ENCODE data around the gene ZHX3. TPM values are rescaled to one million over a fixed set of nuclear protein-coding genes. Genes with fewer than 3 reads are reported as not detected.

Gene ZHX3
- total and polyA plus RNA-seq, 10 of the 15 experiments (the other 5 are each of a cell fraction or from before 2014, with no cell fraction given): 1.3 to 14.0 (median 5.0) TPM

DNA sequence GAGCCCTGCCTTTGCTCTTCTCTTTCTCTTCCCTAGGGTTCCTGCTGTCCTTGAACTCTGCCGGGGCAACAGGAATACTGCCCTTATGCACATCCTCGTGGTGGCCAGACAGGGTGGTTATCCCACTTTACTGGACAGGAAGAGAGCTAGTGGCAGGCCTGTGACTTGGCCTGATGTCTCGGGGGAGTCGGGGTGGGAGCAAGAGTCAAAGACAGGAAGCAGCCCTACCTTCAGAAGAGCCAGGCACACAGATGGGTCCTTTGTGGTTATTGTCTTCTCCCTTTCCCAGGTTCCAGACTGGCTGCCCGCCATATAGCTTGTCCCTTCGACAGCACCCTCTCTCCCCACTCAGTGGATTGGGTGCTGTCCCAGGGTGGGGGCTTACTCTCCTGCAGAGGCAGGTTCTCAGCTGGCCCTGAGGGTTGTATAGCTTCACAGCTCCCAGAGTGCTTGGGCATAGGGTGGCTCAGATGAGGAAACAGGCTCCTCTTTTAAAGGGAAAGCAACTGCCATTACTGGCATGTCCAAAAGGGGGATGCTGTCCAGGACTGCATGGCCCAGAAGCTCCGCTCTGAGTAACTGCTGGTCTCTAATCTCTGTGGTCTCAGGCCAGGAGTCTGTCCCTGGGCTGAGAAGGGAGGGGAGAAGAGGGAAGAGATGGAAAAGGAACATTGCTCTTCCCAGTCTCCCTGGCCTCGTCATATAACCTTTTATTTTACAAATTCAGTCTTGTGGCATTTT, 162.9 kb downstream of the ZHX3 start:
- Histone ChIP-seq H3K4me2 (ENCODE audit: control insufficient read depth, insufficient read depth) (no peak overlapping the region), H3K9ac (ENCODE audit: control insufficient read depth, insufficient read depth, low read length) (no peak overlapping the region), H2AFZ (ENCODE audit: control insufficient read depth, low read depth, low read length) (no peak overlapping the region), H3K27me3 (replicated peaks in 1 of 2; ENCODE audit: control insufficient read depth in 2 of 2, insufficient read depth in 2 of 2, low read length in 1 of 2) (no peaks in the 10 kb centered on the region), H4K20me1 (ENCODE audit: control insufficient read depth, insufficient read depth) (no peaks in the 10 kb centered on the region), H3K79me2 (ENCODE audit: control insufficient read depth, insufficient read depth, low read length) (peaks cover 67% of the 10 kb centered on the region), H3K27ac (ENCODE audit: control insufficient read depth, insufficient read depth) (no peak overlapping the region), H3K4me1 (ENCODE audit: control insufficient read depth, insufficient read depth, low read length) (peaks cover 54% of the 10 kb centered on the region), H3K9me3 (replicated peaks; ENCODE audit: control insufficient read depth, insufficient read depth, low read length) (no peaks in the 10 kb centered on the region), H3K36me3 (ENCODE audit: control insufficient read depth in 2 of 2, insufficient read depth in 2 of 2, low read length in 1 of 2) (peaks cover under 1 to 8% of the 10 kb centered on the region in 2 experiments; a peak in 3 of 4 replicates), H3K4me3 (no peak overlapping the region)
- no TSS peak for BruUV-seq (replicated peaks)
- DNase-seq (ENCODE audit: low read depth, low spot score) (no peak), FAIRE-seq (no peak), ATAC-seq (no peak)
- ChIA-PET RAD21 (ENCODE audit: unreplicated experiment) (interaction anchor here (0.7 to 5.8 kb wide), 4 partner anchors 12 to 78 kb away, joined by 3 to 72 read pairs (median 24); no protein-coding TSS in a partner anchor), POLR2A (interaction anchor here (1.0 to 5.7 kb wide), 3 partner anchors 12 to 30 kb away, joined by 3 to 84 read pairs (median 29); partner anchors contain the start of gene PLCG1), CTCF (interaction anchor here (1.8 to 7.5 kb wide), 4 partner anchors 11 to 164 kb away, joined by 7 to 105 read pairs (median 47); partner anchors contain the start of gene PLCG1), SMC1A (ENCODE audit: uncharacterized antibody, unreplicated experiment) (interaction anchor here (2.6 to 5.8 kb wide), 4 partner anchors 11 to 186 kb away, joined by 10 to 71 read pairs (median 43); partner anchors contain the start of gene PLCG1)
- intact Hi-C loops (cut with micrococcal nuclease; ENCODE audit: unreplicated experiment): no loop called here
- no peak for TF ChIP-seq BCL11A (IDR thresholded peaks at IDR 0.05; ENCODE audit: low read depth, low read length)
- TF ChIP-seq SMARCA5 (IDR thresholded peaks at IDR 0.05): no peak
- TF ChIP-seq EED (IDR thresholded peaks at IDR 0.05; ENCODE audit: low read depth): peak; percentile 14; the same call in 1 of the 2 replicates
- TF ChIP-seq NR2C2 (IDR thresholded peaks at IDR 0.05; ENCODE audit: borderline replicate concordance, control insufficient read depth, insufficient read length, low read depth): no peak
- TF ChIP-seq, protein P1, sequence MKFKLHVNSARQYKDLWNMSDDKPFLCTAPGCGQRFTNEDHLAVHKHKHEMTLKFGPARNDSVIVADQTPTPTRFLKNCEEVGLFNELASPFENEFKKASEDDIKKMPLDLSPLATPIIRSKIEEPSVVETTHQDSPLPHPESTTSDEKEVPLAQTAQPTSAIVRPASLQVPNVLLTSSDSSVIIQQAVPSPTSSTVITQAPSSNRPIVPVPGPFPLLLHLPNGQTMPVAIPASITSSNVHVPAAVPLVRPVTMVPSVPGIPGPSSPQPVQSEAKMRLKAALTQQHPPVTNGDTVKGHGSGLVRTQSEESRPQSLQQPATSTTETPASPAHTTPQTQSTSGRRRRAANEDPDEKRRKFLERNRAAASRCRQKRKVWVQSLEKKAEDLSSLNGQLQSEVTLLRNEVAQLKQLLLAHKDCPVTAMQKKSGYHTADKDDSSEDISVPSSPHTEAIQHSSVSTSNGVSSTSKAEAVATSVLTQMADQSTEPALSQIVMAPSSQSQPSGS (IDR thresholded peaks at IDR 0.05; ENCODE audit: low read length): no peak
- 63% methylated on average over 8 of the region's 8 CpGs for WGBS (ENCODE audit: insufficient coverage, insufficient replicate concordance, low lambda C conversion rate, missing lambda C conversion rate)
- in situ Hi-C loops (cut with MboI): no loop called here
